LNCAP (cell line): ENCODE measurements around the gene PAXIP1.

Experiments
- CTCF ChIP-seq: fragments of 450-650 bp; IDR thresholded peaks from 2 replicates; pipeline ENCODE4 v1.5.1; 2017; ENCODE audit warnings: mild to moderate bottlenecking

Gene PAXIP1

GRCh38 chr7:155020996-155021395 lies 18.1 kb upstream of the PAXIP1 start:
- TF ChIP-seq CTCF: no peak

GRCh38 chr7:155017834-155018233 lies 14.9 kb upstream of the PAXIP1 start:
- TF ChIP-seq CTCF: no peak

- no peak for TF ChIP-seq CTCF
Observed at GRCh38 chr7:155011086-155011485, 8.2 kb upstream of the PAXIP1 start.

DNA sequence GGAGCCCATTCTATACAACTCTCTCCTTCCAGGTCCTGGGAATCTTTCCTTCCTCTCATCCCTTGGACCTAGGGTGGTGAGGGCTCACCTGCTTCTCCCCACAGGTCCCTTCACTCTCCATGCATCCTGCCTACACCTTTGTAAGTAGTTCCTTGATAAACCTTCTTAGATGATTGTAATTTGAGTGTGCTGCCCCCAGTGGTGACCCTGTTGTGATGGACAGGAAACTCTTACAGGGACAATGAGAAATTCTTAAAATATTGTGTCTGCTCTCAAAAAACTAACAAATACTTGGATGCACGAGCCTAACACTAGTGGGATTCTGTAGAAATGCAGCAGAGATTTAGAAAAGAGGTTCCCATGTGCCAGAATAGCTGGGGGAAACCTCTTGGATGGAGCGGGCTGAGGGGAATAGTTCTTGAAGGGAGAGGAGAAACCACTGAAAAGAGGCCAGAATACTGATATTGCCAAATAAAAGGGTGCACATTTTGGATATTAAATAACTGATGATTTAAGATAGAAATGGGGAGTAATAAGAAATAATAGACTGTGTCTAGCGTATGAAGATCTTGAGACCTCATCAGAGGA lies 6.7 kb upstream of the PAXIP1 start:
- TF ChIP-seq CTCF: peak; percentile 49; the same call in 1 of the 2 replicates

DNA sequence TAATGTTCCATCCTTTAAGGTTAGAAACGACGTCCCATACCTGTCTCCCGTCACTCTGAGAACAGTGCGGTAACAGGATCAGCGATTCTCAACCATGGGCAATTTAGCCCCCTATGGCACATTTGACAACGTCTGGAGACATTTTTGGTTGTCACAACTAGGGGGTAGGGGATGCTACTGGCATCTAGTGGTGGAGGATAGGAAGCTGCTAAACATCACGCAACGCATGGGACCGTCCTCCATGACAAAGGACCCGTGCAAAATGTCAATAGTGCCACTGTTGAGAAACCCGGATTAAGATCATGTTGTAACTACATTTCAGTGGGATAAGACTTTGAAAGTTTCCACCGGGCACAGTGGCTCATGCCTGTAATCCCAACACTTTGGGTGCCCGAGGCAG lies 5.0 kb upstream of the PAXIP1 start:
- TF ChIP-seq CTCF: peak; percentile 29; the same call in 1 of the 2 replicates

DNA sequence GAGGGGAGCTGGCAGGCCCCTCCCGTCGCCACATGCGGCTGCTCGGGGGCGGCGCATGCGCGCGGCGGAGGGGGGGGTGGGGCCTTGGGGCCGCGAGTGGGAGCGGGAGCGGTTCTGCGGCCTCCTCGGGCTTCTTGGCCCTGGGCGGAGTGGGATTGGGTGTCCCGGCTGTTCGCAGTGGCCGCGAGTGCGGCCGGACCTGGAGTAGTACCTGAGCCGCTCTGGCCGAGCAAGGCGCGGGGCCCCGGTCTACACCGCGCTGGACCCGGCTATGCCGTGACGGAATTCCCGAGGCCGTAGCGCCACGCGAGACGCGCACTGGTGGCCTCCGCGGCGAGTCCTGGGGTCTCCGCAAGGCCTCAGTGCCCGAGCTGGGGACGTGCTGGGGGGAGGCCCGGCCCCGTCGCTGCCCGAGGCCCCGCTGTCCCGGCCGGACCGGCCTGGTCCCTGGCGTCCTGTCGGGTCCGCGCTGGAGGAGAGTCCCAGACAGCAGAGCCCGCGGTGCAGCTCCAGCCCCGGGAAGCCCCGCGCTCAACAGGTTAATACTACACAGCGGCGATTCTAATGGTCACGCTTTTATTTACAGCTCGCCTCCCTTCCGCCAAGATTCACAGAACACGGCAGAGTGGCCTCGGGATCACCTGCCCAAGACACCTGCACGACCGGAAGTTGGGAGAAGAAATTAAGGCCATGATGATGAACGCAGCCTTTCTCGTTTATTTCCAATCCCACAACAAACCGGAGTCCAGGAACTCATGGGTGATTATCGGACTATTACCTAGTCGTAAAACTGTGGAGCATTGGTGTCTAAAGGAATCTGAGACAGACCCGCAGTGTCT lies 671 bp upstream of the PAXIP1 start:
- no peak for TF ChIP-seq CTCF

- no peak for TF ChIP-seq CTCF
Observed at GRCh38 chr7:155002411-155003091, 373 bp downstream of the PAXIP1 start.
